SW480 (cell line): ENCODE results near the gene TFPT.
A peak's percentile ranks its signal among the peaks of the same experiment; 100 is the strongest.

Experiments
- DNase-seq: peaks from one replicate; pipeline ENCODE4 v3.0.0-alpha.2; 2016; ENCODE audit warnings: low spot score

Gene TFPT

DNA sequence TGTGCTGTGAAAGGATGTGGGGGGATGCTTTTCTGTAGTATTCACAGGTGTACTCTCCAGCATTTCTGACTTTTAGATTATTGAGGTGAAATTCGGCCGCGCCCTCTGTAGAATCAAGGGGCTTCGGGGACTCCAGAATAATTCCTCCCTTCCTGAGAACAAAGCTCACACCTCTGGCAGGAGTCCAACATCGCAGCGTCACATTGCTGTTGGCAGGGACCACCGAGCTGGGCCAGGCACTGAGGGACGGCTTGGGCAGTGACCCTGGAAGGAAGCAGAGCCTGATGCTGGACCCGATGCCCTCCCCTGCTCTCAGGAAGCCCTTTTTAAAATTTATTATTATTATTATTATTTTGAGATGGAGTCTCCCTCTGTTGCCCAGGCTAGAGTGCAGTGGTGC lies 40.6 kb downstream of the TFPT start:
- no peak for DNase-seq

DNA sequence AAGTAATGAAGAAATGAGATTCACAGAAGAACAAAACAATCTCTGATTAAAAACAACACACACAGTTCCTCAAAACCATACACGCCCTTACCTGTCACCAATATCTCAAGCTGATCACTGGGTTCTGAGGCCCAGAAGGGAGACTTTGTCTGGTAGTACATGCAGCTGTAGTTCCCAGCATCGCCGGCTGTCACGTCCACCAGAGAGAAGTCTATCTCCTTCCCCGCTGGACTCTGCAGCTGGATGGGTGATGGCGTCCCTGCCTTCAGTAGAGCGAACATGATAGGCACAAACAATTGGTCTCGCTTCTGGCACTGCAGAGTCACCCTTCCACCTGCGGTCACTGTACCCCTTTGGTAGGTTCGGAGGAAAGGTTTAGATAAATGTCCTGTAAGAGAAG lies 41.6 kb downstream of the TFPT start:
- no peak for DNase-seq

DNA sequence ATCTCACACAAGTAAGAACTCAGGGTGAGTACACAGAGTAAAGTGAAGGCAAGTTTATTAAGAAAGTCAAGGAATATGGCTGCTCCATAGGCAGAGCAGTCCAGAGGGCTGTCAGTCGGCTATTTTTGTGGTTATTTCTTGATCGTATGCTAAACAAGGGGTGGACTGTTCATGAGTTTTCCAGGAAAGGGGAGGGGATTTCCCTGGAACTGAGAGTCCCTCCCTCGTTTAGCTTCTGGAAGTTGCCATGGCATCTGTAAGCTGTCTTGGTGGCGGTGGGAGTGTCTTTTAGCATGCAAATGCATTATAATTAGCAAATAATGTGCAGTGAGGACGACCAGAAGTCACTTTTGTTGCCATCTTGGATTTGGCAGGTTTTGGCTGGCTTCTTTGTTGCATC lies 46.0 kb downstream of the TFPT start:
- no peak for DNase-seq

DNA sequence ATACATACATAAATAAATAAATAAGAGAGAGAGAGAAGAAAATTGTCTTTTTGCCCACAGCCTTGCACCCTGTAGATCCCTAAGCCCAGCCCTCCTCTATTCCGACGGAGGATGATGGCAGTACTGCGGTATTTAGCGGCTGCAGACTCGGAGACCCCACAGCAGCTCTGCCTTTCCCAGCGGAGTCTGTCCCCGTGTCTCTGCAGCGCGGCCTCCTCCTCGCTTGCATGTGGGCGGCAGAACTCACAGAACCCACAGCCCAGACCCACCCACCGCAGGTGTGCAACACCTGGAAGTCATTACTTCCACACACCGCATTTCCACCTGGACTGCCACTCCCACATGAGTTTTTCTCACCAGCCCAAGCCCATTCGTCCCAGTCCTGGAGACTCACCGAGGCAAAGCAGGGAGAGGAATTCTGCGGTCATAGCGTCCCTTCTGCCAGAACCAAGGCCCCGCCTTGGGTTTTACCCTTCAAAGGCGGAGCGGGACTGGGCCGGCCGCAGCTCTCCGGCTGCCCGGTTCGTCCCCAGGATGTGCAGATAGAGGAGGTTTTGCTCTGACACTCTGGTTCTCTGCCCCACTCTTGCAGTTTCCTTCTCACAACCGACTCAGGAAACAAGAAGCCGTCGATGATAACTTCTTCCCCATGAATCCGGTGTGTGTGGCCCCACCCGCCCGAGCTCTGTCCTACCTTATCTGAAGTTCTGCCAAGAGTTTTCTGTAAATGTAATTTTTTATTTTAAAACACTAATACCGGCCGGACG lies 51.9 kb downstream of the TFPT start, which contains the start of gene VSTM1:
TSS of gene VSTM1 (minus strand) at position 548 of the 767 bp plus-strand sequence. CDS start at position 428, 120 bp downstream.
- DNase-seq = peak; percentile 90

DNA sequence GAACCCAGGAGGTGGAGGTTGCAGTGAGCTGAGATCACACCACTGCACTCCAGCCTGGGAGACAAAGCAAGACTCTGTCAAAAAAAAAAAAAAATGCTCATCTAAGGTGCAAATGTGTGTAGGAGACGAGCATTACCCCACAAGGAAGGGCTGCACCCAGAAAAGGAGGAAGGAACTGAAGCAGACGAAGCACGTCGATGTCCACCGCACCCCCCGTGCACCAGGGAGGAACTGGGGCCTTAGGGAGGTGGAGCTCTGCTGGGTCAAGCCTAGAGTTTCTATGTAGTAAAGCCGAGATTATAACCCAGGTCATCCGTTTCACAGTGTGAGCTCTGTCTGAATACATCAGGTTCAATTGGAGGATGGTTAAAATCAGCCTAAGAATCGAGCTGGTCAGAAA lies 52.8 kb downstream of the TFPT start:
- no peak for DNase-seq
